Breast epithelium (tissue), 3 donors: ENCODE measurements around the gene RPS21.

Experiments used
- POLR2AphosphoS5 ChIP-seq, 3 donors: sonication (generic); formaldehyde crosslinking; IDR thresholded peaks; one replicate each; pipeline ENCODE4 v1.6.1; 2017; ENCODE audit warnings: antibody characterized with exemption in 3 of 3
- TF ChIP-seq, protein P1 (sequence below), 3 donors: fragments of 450-650 bp; IDR thresholded peaks; one replicate each; pipeline ENCODE4 v1.5.1; 2016 to 2017; ENCODE audit warnings: antibody characterized with exemption in 3 of 3, mild to moderate bottlenecking in 3 of 3, moderate library complexity in 3 of 3

DNA sequence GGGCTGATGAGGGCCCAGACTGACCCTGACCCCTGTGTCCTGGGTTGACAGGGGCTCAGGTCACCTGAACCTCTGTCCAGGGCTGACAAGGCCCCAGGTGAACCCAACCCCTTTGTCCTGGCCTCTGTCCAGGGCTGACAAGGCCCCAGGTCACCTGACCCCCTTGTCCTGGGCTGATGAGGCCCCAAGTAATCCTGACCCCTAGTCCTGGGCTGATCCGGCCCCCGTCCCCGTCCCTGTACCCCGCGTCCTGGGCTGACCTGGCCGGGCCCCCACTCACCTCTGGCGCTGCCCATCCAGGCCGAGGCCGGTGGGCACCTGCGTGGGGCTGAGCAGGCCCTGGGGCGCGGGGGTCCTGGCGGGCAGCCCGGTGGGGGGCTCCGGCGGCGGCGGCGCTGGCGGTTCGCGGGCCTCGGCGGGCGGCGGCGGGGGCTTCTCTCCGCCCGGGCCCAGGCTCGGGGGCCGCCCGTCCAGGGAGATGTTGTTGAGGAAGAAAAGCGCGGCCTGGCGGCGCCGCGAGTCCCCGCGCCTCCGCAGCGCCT, 19.8 kb downstream of the RPS21 start:
- TF ChIP-seq, protein P1, sequence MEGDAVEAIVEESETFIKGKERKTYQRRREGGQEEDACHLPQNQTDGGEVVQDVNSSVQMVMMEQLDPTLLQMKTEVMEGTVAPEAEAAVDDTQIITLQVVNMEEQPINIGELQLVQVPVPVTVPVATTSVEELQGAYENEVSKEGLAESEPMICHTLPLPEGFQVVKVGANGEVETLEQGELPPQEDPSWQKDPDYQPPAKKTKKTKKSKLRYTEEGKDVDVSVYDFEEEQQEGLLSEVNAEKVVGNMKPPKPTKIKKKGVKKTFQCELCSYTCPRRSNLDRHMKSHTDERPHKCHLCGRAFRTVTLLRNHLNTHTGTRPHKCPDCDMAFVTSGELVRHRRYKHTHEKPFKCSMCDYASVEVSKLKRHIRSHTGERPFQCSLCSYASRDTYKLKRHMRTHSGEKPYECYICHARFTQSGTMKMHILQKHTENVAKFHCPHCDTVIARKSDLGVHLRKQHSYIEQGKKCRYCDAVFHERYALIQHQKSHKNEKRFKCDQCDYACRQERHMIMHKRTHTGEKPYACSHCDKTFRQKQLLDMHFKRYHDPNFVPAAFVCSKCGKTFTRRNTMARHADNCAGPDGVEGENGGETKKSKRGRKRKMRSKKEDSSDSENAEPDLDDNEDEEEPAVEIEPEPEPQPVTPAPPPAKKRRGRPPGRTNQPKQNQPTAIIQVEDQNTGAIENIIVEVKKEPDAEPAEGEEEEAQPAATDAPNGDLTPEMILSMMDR (IDR thresholded peaks at IDR 0.05): no peak
- TF ChIP-seq POLR2AphosphoS5 (IDR thresholded peaks at IDR 0.05): no peak
